HG03432 (cell line): ENCODE measurements around the gene IFNAR1.
A peak's percentile ranks its signal among the peaks of the same experiment; 100 is the strongest.
"Not testable (repeated sequence)": the region's sequence is repeated elsewhere in the genome, so short reads cannot be mapped to it uniquely, and the experiment has no call there.

ENCODE experiments used
- ATAC-seq: cut with Tn5 transposase; IDR thresholded peaks from one replicate; pipeline ENCODE4 v1.9.1; 2021; ENCODE audit warnings: mild to moderate bottlenecking, moderate library complexity; ENCODE audit not compliant: unreplicated experiment

IFNAR1 gene

DNA sequence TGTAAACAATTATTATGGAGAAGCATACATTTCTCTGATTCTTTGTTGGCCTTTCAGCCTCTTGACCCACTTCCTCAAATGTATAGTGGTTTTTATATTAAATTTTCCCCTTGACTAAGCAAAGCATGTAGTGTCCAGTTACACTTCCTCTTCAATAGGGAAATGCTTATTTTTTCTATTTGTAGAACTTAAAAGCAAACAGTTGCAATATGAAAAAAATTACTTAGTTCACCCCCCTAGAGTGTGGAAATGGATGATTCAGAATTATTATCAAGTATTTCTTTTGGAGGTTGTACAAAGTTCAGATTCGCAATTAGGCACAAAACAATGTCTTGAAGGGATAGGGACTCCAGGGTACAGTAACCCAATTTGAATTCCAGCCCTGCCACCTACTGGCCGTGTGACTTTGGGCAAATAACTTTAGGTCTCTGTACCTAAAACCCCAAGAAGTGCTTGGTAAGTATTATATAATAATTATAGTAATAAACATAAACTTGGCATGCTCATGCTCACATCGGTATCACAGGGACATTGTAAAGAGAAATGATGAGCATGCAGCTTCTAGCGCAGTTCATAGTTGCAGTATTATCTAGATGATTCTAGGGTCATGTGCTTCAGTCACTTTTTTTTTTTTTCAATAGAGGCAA, 49.8 kb downstream of the IFNAR1 start:
- no peak for ATAC-seq

- no peak for ATAC-seq
These were observed 50.4 kb downstream of the IFNAR1 start for GRCh38 chr21:33375101-33375644.

DNA sequence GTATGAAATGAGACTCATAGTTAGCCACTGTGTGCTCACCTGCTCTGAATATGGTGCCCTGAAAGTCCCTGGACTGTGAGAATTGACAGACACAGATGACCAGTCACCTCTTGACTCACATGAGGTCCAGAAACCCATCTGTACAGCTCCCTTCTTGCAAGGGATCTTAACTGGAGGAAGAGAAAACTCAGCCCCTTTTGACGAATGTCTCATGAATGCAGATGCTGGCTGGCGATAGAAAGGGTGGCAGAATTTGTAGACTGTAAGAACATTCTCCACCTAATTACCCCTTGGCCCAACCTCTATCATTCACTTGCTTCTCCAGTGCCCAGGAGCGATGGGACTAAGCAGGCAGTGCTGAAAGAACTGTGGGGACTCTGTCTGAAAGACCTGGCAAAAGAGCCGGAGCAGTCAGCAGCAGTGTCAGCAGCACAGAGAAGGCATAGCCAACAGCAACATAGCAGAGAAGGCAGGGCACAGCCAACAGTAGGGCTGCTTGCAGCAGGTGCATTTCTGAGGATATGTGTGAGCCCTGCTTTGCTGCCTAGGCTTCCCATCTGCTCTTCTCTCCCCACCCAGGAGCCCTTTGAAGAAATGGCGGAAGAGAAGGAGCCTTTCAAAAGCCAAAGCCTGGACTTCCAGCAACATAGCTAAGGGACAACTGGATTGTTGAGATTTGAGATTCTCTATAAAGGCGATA, 52.6 kb downstream of the IFNAR1 start:
- ATAC-seq, result no peak

DNA sequence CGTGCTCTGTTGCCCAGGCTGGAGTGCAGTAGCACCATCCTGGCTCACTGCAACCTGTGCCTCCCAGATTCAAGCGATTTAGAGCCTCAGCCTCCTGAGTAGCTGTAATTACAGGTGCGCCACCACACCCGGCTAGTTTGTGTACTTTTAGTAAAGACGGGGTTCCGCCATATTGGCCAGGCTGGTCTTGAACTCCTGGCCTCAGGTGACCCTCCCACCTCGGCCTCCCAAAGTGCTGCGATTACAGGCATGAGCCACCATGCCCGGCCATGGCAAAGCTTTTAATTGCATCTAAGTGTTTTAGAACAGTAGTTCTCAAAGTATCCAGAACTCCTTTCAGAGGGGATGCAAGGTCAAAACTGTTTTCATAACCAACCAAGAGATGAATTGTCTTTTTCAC, 53.3 kb downstream of the IFNAR1 start:
- no peak for ATAC-seq

- ATAC-seq, result not testable (repeated sequence)
These were observed 55.2 kb downstream of the IFNAR1 start for GRCh38 chr21:33379934-33380333.

DNA sequence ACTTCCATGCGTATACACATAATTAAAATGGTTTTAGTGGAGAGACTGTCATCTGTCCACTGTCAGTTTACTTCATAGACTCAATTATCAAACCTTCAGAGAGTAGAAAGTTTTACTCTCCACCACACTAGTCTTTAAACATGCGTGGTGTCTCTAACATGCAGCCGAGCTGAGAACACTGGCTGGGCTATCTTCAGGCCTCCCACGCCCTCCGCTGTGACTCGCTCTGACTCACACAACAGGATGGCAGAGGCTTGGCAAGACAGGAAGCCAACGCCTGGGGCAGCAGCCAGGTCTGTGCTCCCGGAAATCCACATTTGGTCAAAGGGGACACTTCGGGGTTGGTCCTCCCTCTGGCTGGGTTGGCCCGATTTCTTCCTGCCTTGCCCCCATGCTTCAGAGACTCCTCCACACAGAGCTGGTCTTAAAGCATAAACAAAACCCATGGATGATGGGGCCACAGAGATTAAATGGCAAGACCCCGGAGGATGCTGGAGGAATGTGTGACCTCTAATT, 55.8 kb downstream of the IFNAR1 start:
- peak; percentile 60 for ATAC-seq

- not testable (repeated sequence) for ATAC-seq
These were observed 56.6 kb downstream of the IFNAR1 start for GRCh38 chr21:33381381-33381780.

DNA sequence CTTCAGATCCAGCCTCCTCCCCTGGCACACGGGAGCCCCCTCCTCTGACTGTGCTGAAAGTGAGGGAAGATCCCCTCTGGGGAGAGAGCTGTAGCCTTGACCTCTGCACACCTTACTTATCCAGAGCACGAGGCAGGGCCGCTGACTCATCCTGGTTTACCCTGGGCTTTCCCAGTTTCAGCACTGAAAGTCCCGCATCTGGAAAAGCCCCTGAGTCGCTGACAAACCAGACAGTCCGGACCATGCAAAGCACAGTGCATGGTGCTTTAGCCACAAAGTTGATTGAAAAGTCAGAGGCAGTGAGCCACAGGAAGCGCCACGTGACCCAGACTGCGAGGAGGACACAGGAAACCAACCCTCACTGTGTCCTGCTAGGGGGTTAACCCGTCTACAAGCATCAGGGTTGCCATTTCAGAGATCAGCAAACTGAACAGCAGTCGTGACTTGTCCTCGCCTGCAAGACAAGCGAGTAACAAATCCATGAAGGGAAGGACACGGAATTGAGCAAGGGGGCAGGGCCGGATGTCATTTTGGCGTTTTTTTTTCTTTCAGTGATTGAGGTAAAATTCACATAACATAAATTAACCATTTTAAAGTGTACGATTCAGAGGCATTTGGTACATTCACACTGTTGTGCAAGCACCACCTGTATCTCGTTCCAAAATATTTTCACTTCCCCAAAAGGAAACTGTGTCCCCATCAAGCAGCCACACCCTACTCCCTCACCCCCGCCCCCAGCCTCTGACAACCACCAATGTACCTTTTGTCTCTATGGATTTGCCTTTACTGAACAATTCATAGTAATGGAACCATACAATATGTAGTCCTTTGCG, 58.5 kb downstream of the IFNAR1 start:
- ATAC-seq, result peak; percentile 82

DNA sequence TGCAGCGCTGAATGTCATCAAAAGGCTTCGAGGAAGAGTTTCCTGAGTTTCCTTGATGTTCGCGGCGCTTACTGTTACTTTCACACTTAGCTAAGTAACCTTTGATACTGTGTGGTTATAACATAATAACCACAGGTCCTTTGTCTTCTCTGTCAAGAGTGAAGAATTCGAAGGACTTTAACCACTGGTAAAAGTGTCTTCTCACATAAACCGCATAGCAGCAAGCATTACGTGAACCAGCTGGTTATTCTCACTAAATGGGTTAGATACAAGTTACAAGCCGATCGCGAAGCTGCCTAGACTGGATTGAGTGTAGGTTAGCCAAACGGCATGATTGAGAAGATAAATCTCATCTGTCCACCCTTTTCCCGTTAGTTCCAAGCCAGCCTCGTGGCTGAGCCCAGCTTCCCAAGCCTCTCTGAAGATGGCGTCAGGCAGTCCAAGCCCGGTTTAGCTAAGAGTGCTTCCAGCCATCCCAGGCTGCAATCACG, 60.1 kb downstream of the IFNAR1 start:
- no peak for ATAC-seq

- ATAC-seq, result no peak
These were observed 61.5 kb downstream of the IFNAR1 start for GRCh38 chr21:33386222-33386784.

GRCh38 chr21:33387294-33387693, 62.5 kb downstream of the IFNAR1 start:
- ATAC-seq, result no peak

- no peak for ATAC-seq
These were observed 63.4 kb downstream of the IFNAR1 start for GRCh38 chr21:33388188-33388587.

DNA sequence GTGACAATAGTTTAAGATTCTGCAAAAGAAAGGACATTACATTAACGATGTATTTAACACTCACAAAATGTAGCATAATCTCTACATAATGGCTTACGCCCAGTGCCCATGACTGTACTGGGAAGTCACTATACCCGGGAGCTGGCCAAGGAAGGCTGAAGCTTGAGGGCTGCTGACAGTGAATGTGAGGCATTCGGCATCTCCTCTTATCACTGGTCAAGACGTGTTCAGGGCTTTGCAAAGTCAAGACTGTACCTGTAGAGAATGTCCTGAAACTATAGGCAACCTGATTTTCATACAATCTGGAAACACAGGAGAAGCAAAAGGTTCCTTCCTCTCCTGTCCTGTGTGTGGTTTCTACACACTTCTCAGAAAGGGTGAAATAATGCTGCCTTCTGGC, 65.7 kb downstream of the IFNAR1 start:
- no peak for ATAC-seq

GRCh38 chr21:33391656-33392055, 66.9 kb downstream of the IFNAR1 start:
- ATAC-seq, result no peak

DNA sequence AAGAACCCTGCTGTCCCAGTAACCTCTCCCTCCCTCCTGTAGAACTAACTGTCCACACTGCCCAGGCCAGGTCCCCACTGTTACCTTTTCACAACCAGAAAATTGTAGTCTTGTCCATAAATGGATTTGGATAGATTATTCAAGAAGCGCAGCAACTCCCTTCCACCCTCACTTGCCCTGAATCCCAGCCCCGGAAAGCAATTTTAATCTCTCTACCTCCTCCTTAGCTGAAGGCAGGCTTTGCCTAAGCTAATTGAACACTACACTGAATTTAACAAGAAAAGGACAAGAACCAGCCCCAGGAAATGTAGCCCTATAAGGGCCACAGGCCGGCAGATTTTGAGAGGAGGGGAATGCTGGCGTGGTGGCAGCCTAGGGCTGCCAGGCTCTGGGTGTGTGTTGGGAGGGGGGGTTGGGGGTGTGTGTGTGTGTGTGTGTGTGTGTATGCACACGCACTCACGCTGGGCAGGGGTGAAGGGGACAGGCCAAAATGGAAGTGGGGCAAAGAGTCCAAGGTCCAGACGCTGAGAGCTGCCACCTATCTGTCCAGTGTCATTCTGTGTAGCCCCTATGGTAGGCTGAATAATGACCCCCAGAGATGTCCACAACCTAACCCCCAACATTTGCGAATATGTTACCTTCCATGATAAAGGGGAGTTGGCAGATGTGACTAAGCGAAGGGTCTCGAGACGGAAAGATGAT, 67.7 kb downstream of the IFNAR1 start:
- ATAC-seq, result no peak

DNA sequence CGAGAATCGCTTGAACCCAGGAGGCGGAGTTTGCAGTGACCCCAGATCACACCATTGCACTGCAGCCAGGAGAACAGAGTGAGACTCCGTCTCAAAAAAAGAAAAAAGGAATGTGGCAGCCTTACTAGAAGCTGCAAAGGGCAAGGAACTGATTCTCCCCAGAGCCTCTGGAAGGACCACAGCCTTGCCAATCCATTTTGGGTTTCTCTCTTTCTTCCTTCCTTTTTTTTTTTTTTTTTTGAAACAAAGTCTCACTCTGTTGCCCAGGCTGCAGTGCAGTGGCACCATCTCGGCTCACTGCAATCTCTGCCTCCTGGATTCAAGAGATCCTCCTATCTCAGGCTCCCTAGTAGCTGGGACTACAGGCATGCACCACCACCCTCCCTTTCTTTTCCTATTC, 68.6 kb downstream of the IFNAR1 start:
- no peak for ATAC-seq

DNA sequence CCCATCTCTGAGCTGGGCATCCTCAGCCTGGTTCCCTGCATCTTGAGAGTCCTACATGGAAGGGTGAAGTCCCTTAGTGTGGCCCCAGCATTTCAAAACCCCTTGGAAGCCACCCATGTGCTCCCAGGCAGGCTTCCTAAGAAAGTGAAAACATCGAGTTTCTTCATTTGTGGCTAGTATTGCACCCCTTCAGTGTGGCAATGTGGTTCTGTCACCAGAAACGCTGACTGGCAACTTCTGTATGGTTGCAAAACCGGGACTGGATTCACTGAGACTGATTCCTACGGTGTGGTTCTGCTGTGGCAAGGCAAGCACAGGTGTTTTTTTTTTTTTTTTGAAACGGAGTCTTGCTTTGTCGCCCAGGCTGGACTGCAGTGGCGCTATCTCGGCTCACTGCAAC, 69.5 kb downstream of the IFNAR1 start:
- no peak for ATAC-seq

DNA sequence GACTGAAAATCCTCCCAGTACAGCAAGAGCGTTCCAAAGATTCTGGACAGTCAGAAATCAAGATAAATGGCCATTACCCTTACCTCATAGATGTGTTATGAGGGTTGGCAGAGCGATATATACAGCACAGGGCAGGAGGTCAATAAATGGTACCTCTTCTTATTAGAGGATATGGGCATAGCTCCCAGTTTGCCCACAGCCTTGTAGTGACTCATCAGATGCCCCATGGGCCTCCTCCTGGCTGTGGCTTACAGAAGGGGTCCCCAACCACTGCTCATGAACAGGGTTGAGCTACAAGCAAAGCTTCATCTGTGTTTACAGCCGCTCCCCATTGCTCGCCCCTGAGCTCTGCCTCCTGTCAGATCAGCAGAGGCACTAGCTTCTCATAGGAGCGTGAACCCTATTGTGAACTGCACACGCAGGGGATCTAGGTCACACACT, 71.1 kb downstream of the IFNAR1 start:
- ATAC-seq, result no peak

DNA sequence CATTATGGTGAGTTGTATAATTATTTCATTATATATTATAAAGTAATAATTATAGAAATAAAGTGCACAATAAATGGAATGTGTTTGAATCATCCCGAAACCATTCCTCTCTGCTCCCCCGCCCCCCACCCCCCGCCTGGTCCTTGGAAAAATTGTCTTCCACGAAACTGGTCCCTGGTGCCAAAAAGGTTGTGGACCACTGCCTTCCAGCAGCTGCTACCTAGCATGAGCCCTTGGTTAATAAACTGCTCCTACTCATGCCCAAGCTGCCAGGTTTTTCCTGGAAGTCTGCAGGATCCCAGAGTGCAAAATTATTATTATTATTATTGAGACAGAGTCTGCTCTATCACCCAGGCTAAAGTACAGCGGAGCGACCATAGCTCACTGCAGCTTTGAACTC, 71.7 kb downstream of the IFNAR1 start:
- ATAC-seq, result no peak

DNA sequence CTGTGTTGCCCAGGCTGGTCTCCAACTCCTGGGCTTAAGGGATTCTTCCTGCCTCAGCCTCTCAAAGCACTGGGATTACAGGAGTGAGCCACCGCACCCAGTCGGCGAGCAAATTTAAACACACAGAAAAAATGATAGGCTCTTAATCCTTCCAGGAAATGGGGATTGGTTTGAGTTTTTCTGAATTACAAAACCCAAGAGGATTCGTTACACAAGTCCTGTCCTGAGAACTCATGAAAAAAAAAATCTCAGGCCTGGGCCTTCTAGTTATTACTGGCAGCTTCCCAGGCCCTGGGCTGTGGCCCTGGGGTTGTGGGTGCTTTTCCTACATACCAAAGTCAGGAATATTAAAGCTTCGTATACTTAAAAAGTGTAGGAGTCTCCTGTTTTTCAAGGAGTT, 72.2 kb downstream of the IFNAR1 start:
- ATAC-seq, result no peak
